Loucy (cell line): Measurements from ENCODE around the gene CDKL4.

Experiments used
- H2AFZ ChIP-seq: fragments of 200-600 bp; sonication (generic); 2 replicates; pipeline ENCODE4 v1.6.0; 2016; ENCODE audit warnings: antibody characterized with exemption, mild to moderate bottlenecking, low read length, moderate library complexity
- H3F3A ChIP-seq: fragments of 200-600 bp; 2 replicates; pipeline ENCODE4 v1.6.0; 2016; ENCODE audit warnings: antibody characterized with exemption, low read depth, mild to moderate bottlenecking
- H3K27me3 ChIP-seq: fragments of 200-600 bp; sonication (generic); 2 replicates; pipeline ENCODE4 v1.6.1; 2014; ENCODE audit warnings: low read length, mild to moderate bottlenecking; ENCODE audit not compliant: insufficient read depth, poor library complexity, severe bottlenecking
- H3K36me3 ChIP-seq: fragments of 200-600 bp; sonication (generic); 2 replicates; pipeline ENCODE4 v1.6.1; 2016; ENCODE audit warnings: low read length; ENCODE audit not compliant: insufficient read depth
- H3K4me1 ChIP-seq: fragments of 200-600 bp; sonication (generic); 2 replicates; pipeline ENCODE4 v1.5.1; 2014; ENCODE audit warnings: low read length, mild to moderate bottlenecking; ENCODE audit not compliant: insufficient read depth, poor library complexity, severe bottlenecking
- H3K4me2 ChIP-seq: fragments of 200-600 bp; sonication (generic); 2 replicates; pipeline ENCODE4 v1.6.0; 2014; ENCODE audit warnings: antibody characterized with exemption, low read length, low read depth, mild to moderate bottlenecking; ENCODE audit not compliant: poor library complexity, severe bottlenecking
- H3K4me3 ChIP-seq: fragments of 200-600 bp; sonication (generic); 2 replicates; pipeline ENCODE4 v1.5.1; 2014; ENCODE audit warnings: low read length, mild to moderate bottlenecking, mixed read lengths; ENCODE audit not compliant: poor library complexity, severe bottlenecking
- H3K79me2 ChIP-seq: fragments of 200-600 bp; sonication (generic); 2 replicates; pipeline ENCODE4 v1.6.1; 2014; ENCODE audit warnings: low read length; ENCODE audit not compliant: insufficient read depth
- H3K9ac ChIP-seq: fragments of 200-600 bp; sonication (generic); 2 replicates; pipeline ENCODE4 v1.6.0; 2014; ENCODE audit warnings: mild to moderate bottlenecking, low read depth, low read length, moderate library complexity; ENCODE audit not compliant: poor library complexity, severe bottlenecking
- H3K9me2 ChIP-seq: fragments of 200-600 bp; sonication (generic); replicated peaks from 2 replicates; pipeline ENCODE4 v1.6.1; 2016; ENCODE audit warnings: low read depth, low read length, mixed read lengths
- H3K9me3 ChIP-seq: fragments of 200-600 bp; sonication (generic); 2 replicates; pipeline ENCODE4 v1.6.1; 2014; ENCODE audit warnings: mild to moderate bottlenecking, antibody characterized with exemption, low read length, low read depth; ENCODE audit not compliant: insufficient read depth
- H4K20me1 ChIP-seq: fragments of 200-600 bp; sonication (generic); 2 replicates; pipeline ENCODE4 v1.6.0; 2014; ENCODE audit warnings: antibody characterized with exemption, low read length, mild to moderate bottlenecking; ENCODE audit not compliant: insufficient read depth, poor library complexity, severe bottlenecking
- EZH2phosphoT487 ChIP-seq: fragments of 200-600 bp; IDR thresholded peaks from 2 replicates; pipeline ENCODE4 v1.6.1; 2018; ENCODE audit warnings: antibody characterized with exemption, mild to moderate bottlenecking, moderate library complexity, borderline replicate concordance
- TF ChIP-seq, protein P1 (sequence below): fragments of 200-600 bp; sonication (generic); conservative IDR thresholded peaks from 2 replicates; pipeline ENCODE4 v1.5.1; 2014; ENCODE audit warnings: mild to moderate bottlenecking, antibody characterized with exemption, low read length

Gene CDKL4

GRCh38 chr2:39146630-39147029 lies 97.1 kb downstream of the CDKL4 start:
- TF ChIP-seq EZH2phosphoT487 = no peak
- TF ChIP-seq, protein P1, sequence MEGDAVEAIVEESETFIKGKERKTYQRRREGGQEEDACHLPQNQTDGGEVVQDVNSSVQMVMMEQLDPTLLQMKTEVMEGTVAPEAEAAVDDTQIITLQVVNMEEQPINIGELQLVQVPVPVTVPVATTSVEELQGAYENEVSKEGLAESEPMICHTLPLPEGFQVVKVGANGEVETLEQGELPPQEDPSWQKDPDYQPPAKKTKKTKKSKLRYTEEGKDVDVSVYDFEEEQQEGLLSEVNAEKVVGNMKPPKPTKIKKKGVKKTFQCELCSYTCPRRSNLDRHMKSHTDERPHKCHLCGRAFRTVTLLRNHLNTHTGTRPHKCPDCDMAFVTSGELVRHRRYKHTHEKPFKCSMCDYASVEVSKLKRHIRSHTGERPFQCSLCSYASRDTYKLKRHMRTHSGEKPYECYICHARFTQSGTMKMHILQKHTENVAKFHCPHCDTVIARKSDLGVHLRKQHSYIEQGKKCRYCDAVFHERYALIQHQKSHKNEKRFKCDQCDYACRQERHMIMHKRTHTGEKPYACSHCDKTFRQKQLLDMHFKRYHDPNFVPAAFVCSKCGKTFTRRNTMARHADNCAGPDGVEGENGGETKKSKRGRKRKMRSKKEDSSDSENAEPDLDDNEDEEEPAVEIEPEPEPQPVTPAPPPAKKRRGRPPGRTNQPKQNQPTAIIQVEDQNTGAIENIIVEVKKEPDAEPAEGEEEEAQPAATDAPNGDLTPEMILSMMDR = no peak
- Histone ChIP-seq H3K4me1 (no peaks in the 10 kb centered on the region), H2AFZ (no peak overlapping the region), H3K9ac (no peak overlapping the region), H3K9me3 (no peaks in the 10 kb centered on the region), H3K9me2 (no peaks in the 10 kb centered on the region), H3K79me2 (no peaks in the 10 kb centered on the region), H3K4me2 (no peak overlapping the region), H3K27me3 (no peaks in the 10 kb centered on the region), H3K4me3 (no peak overlapping the region), H4K20me1 (no peaks in the 10 kb centered on the region), H3F3A (no peaks in the 10 kb centered on the region), H3K36me3 (no peaks in the 10 kb centered on the region)

DNA sequence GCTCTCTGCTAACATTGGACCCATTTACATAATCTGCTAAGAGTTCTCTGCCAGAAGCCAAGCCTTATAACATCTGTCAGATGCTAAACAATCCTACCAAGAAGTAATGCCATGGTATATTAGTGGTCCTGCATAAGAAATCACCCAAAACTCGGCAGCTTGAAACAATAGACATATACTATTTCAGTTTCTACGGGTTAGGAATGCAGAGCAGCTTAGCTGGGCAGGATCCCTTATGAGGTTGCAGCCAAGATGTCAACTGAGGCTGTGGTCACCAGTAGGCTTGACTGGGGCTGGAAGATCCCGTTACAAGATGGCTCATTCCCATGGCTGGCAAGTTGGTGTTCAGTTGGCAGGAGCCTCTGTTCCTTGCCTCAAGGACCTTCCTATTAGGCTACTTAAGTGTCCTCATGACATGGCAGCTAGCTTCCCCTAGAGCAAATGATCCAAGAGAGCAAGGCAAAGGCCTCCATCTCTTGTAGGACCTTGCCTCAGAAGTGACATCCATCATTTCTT lies 97.8 kb downstream of the CDKL4 start:
- H3K9ac ChIP-seq = no peak overlapping the region
- H3K36me3 ChIP-seq = no peaks in the 10 kb centered on the region
- H3K79me2 ChIP-seq = no peaks in the 10 kb centered on the region
- H3K4me2 ChIP-seq = no peak overlapping the region
- TF ChIP-seq, protein P1 = no peak
- TF ChIP-seq EZH2phosphoT487 = no peak
- no peaks in the 10 kb centered on the region for H3F3A ChIP-seq
- no peaks in the 10 kb centered on the region for H3K4me1 ChIP-seq
- no peaks in the 10 kb centered on the region for H3K9me2 ChIP-seq
- H3K27me3 ChIP-seq = no peaks in the 10 kb centered on the region
- no peaks in the 10 kb centered on the region for H4K20me1 ChIP-seq
- no peak overlapping the region for H2AFZ ChIP-seq
- H3K4me3 ChIP-seq = no peak overlapping the region
- H3K9me3 ChIP-seq = no peaks in the 10 kb centered on the region

- H3K36me3 ChIP-seq = no peaks in the 10 kb centered on the region
- no peaks in the 10 kb centered on the region for H4K20me1 ChIP-seq
- H3K9ac ChIP-seq = no peak overlapping the region
- peaks cover 7% of the 10 kb centered on the region for H3K4me1 ChIP-seq
- no peak for TF ChIP-seq EZH2phosphoT487
- TF ChIP-seq, protein P1 = no peak
- H3K4me2 ChIP-seq = no peak overlapping the region
- no peaks in the 10 kb centered on the region for H3K9me2 ChIP-seq
- no peaks in the 10 kb centered on the region for H3K27me3 ChIP-seq
- H2AFZ ChIP-seq = no peak overlapping the region
- no peaks in the 10 kb centered on the region for H3K79me2 ChIP-seq
- no peaks in the 10 kb centered on the region for H3F3A ChIP-seq
- no peaks in the 10 kb centered on the region for H3K9me3 ChIP-seq
- H3K4me3 ChIP-seq = no peak overlapping the region
Measured at GRCh38 chr2:39144416-39144815, 99.4 kb downstream of the CDKL4 start.
